HT1080 (cell line): Measurements from ENCODE around the gene CASS4. TPM values are rescaled to one million over a fixed set of nuclear protein-coding genes. Genes with fewer than 3 reads are reported as not detected.
"Not testable (repeated sequence)": the region's sequence is repeated elsewhere in the genome, so short reads cannot be mapped to it uniquely, and the experiment has no call there.

Experiments
- DNase-seq: peaks from one replicate; pipeline ENCODE4 v3.0.0-alpha.2; 2015; ENCODE audit warnings: low read depth
- polyA plus RNA-seq, 2 experiments: library from polyadenylated mRNA; depleted of rRNA; stranded (reverse); fragments of >200 nt; gene quantifications; 2 replicates each; pipeline ENCODE4 v1.2.3, GENCODE V29; 2015
- total RNA-seq: library from RNA; depleted of rRNA; stranded (reverse); fragments of >200 nt; shearing (Covaris generic); gene quantifications from 2 replicates; pipeline ENCODE4 v1.2.3, GENCODE V29; 2014; rRNA removed

CASS4 gene
- not detected in 2 replicates for total RNA-seq
- polyA plus RNA-seq (2015; cell fraction: cytosol; rRNA removed), result 0.02 and 0.06 TPM in 2 replicates
- 0.05 and 0.27 TPM in 2 replicates for polyA plus RNA-seq (2015; cell fraction: nucleus; rRNA removed)

GRCh38 chr20:56411759-56412472 is at the start of gene CASS4:
CASS4 (plus strand) TSS chr20:56412260; CDS start chr20:56412459, 199 bp downstream.
- DNase-seq, result no peak

- DNase-seq, result no peak
These were observed 49.1 kb upstream of the CASS4 start for GRCh38 chr20:56362833-56363413.

- no peak for DNase-seq
These were observed 48.6 kb upstream of the CASS4 start for GRCh38 chr20:56363491-56363890.

GRCh38 chr20:56368351-56369134 is 43.5 kb upstream of the CASS4 start:
- no peak for DNase-seq

- no peak for DNase-seq
These were observed 42.9 kb upstream of the CASS4 start for GRCh38 chr20:56369179-56369578.

GRCh38 chr20:56371977-56372376 is 40.1 kb upstream of the CASS4 start:
- no peak for DNase-seq

GRCh38 chr20:56372850-56373249 is 39.2 kb upstream of the CASS4 start:
- no peak for DNase-seq

- peak; percentile 89 for DNase-seq
These were observed 38.1 kb upstream of the CASS4 start for GRCh38 chr20:56373942-56374341.

GRCh38 chr20:56376331-56376730 is 35.7 kb upstream of the CASS4 start:
- no peak for DNase-seq

GRCh38 chr20:56378386-56378785 is 33.7 kb upstream of the CASS4 start:
- DNase-seq, result no peak

GRCh38 chr20:56380375-56380774 is 31.7 kb upstream of the CASS4 start:
- no peak for DNase-seq

- no peak for DNase-seq
These were observed 30.6 kb upstream of the CASS4 start for GRCh38 chr20:56381501-56381900.

- DNase-seq, result no peak
These were observed 29.4 kb upstream of the CASS4 start for GRCh38 chr20:56382696-56383095.

GRCh38 chr20:56383334-56383733 is 28.7 kb upstream of the CASS4 start:
- no peak for DNase-seq

GRCh38 chr20:56385130-56385529 is 26.9 kb upstream of the CASS4 start:
- no peak for DNase-seq

- no peak for DNase-seq
These were observed 25.8 kb upstream of the CASS4 start for GRCh38 chr20:56386219-56386618.

- no peak for DNase-seq
These were observed 23.2 kb upstream of the CASS4 start for GRCh38 chr20:56388882-56389281.

- DNase-seq, result no peak
These were observed 22.3 kb upstream of the CASS4 start for GRCh38 chr20:56389807-56390206.

GRCh38 chr20:56390396-56390795 is 21.7 kb upstream of the CASS4 start:
- not testable (repeated sequence) for DNase-seq

GRCh38 chr20:56391037-56391436 is 21.0 kb upstream of the CASS4 start:
- no peak for DNase-seq

- DNase-seq, result no peak
These were observed 20.4 kb upstream of the CASS4 start for GRCh38 chr20:56391596-56392131.
